ENCODE data around the gene SYP.
"Not testable (repeated sequence)": the region's sequence is repeated elsewhere in the genome, so short reads cannot be mapped to it uniquely, and the experiment has no call there.

The SYP gene

GRCh38 chrX:49188468-49189076 is 11.4 kb downstream of the SYP start:
- no peak for DNase-seq

- no peak for DNase-seq
Measured at GRCh38 chrX:49187526-49187925, 12.5 kb downstream of the SYP start.

DNA sequence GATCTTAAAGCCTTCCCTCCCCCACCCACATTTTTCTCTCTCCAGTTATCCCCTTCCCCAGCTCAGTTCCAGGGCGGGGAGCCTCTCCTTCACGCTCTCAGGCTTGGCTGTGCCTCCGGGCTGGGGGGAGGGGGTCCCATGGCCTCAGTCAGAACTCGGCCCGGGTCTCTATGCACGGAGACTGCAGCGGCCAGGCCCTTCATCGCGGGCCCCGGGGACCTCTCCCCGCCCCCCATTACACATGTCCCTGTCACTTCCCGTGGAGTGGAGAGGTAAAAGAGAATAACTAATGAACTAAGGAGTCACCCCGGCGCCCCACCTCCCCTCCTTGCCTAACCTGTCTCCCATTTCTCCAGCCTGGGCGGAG is 13.0 kb downstream of the SYP start:
- DNase-seq: no peak

DNA sequence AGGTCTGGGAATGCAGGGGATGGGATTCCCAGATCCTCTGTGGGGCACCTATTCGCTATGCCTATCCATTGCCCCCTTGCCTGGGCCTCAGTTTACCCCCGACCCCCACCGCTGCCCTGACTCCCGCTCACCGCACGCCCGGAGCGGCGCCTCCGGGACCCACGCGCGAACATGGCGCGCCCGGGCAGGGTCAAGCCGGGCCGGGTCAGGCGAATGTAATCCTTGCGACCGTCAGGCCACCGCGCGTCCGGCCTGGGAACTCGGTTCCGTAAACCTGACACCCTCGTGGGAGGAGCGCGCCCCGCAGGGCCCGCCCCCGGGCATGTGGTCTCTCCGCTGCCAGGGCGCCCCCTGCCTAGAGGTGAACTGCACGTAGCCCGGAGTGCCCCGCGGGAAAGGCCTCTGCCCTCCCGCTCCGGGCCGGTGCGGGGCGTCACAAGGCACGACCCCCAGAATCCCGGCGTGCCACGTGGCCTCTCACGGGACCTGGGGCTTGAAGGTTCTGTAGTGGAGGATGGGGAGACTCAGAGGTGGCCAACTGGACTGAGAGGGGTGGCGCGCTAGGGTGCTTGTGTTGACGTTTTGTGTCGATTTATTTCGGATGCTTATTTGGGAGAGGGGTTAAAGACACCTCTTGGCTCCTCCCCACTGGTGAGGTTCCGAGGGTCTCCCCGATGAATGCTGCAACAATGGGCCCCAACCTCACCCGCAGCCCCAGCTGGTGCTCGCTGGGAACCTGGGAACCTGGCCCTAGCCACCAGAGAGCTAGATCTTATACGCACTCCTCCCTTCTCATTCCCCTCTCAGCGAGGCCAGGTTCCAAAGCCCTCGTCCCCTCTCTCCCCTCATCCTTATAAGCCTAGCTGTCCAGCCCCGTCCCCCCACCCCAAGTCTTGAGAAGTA is 13.6 kb downstream of the SYP start, which contains the start of gene PRICKLE3:
Gene PRICKLE3 (minus strand): TSS at position 249 of the 903 bp plus-strand sequence. CDS start 76 bp downstream, at position 173.
- no peak for DNase-seq

DNA sequence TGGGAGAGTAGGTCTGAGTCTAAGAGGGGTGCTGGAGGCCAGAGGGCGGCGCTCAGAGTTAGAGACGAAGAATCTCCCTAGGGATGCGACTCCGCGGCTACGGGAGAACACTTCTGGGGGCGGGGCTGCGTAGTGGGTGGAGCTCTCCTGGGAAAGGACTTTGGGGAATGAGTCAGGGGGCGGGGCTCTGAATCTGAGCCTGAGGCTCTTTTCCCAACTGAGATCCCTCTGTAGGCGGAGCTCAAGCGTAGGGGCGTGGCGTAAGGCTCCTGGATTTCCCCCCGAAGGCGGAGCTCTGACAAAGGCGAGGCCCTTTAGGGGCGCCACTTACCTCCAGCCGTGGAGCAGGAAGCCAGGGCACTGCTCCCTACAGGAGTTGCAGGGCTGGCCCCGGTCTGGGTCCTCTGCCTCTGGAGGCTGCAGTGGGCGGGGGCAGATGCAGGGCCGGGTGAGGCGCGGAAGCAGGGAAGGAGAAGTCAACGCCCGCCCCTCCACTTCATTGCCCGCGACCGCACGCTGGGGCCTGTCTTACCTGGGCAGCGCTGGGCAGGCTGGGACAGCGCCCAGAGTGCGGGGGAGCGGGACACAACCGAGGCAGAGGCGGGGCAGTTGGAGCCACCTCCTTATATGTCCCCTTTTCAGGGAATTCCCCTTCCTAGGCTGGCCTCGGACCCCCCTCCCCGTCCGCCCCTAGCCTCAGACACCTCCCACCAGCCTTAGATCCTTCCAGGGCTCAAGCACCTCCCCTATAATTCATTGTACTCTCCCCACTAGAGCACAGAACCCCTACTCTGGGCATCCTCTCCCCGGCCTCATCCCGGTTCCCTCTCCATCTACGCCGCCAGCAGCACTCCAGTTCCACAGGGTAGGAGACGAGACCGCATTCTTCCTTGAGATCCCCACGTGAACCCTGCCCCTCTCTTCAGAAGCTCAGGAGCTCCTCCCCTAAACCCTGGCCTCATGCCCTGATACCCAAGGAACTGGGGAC is 15.4 kb downstream of the SYP start:
- peak; percentile 74 for DNase-seq

DNA sequence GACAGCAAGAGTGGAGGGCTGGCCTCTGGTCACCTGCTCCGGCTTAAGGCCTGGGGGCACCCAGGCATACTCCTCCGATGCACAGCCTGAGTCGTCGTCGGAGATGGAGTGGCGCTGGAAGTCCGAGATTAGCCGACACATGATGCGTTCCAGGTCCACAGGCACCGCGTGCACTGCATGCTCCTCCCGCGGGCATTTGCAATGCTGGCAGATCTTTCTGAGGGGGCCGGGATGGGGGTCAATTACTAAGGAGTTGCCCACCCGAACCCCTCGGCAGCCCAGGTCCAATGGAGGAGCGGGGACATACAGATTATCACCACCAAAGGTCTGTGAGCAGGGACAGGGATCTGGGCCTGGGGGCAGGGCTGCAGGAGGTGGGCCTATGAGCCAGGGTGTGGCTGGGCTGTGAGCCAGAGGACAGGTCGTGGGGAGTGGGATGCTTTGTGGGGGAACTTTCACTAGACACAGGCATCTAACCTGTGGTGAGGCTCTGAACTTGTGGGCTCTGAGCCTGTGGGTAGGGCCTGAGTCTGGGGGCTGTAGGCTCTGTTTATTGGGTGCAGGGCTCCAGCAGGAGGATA is 16.2 kb downstream of the SYP start:
- no peak for DNase-seq

- no peak for DNase-seq
Measured at GRCh38 chrX:49179358-49179757, 20.6 kb downstream of the SYP start.

DNA sequence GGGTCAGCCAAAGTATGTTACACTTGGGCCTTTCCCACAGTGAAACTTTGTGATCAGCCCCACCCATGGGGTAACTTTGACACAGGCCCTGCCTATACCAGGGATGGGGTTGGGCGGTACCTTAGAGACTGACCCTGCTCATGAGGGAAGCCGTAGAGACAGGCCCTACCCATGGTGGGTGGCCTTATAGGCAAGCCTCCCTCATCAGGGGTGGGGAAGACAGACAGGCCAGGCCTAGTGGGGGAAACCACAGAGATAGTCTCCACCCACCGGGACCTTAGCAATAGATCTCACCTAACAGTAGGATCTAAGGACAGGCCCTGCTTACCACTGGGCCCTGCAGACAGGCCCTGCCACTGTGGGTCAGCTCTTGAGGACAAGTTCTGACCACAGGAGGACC is 21.5 kb downstream of the SYP start:
- DNase-seq: no peak

DNA sequence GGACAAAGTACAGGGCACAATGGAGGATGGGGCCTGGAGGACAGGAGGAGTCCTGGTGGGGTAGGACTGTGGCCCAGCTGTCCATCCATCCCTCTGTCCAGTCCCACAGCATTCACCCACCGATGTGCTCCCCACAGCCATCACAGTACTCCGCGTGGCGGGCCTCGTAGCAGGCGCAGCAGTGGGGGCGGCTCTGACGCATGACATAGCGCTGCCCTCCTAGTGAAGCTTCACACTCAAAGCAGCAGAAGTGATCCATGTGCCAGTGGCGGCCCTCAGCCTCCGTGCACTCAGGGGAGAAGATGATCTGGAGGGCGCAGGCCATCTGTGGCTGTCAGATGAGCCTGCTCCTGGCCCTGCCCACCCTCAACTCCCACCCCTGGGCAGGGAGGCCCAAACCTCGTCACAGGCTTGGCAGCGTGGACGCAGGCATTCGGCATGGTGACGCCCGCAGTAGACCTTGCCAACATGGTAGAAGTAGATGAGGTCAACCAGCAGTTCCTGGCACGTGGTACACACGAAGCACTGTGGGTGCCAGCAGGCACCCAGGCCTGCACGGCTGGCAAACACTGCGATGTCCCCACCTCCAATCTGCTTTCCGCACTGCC is 22.0 kb downstream of the SYP start:
- DNase-seq: no peak

- DNase-seq: no peak
Measured at GRCh38 chrX:49177338-49177833, 22.6 kb downstream of the SYP start.

DNA sequence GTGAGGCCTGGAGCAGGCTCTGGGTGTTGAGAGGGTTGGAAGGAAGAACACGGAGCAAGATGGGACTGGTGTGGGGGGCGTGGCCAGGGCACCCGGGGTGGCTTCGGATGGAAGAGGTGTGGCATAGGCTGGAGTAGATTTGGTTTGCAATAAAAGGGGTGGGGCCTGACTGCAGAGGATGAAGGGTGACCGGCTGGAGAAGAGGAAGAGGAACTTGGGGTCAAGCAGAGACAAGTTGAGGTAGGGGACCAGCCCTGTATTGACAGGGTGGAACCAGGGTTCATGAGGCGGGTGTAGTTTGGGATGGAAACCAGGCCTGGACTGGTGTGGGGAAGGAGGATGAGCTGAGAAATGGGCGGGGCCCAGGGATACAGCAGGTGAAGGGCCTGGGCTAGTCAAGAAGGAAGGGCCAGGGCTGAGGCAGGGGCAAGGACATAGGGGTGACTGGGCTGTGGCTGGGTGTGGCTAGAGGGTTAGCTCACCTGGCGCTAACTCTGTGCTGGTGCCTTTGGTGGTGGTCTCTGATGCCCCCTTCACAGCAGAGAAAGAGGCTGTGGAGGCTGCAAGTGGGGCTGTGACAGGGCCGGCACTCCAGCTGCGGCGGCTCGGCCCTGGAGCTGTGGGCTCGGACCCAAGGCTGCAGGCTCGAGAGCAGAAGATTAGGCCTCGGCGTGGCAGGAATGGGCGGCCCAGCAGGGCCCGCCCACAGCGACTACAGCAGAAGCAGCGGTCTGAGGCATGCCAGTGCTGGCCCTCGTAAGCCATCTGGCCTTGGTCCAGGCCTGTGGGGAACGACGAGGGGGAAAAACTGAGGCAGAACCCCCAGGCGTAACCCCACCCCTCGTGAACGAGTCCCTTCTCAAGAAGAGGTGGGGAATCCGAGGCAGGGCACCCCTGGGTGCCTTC is 23.3 kb downstream of the SYP start:
- DNase-seq: no peak

- DNase-seq: no peak
Measured at GRCh38 chrX:49175435-49176274, 24.3 kb downstream of the SYP start.

DNA sequence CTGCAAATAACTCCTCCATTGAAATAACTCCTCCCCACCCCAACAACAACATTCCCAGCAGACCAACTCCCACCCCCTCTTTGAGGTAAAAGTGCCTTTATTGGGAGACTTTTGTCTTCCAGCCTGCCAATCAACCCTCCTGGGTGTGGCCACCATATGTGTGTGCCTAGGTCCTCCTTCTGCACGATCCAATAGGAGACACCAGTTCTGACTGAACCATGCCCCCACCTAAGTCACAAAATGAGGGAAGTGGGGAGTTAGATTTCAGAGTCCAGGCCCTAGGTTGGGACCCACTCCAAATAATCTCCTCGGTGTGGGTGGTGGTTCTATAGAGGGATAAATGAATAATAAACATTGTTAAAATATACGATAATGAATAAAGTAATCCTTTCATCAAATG is 25.3 kb downstream of the SYP start:
- DNase-seq: no peak

- not testable (repeated sequence) for DNase-seq
Measured at GRCh38 chrX:49173544-49173943, 26.4 kb downstream of the SYP start.

GRCh38 chrX:49172280-49172780 is 27.7 kb downstream of the SYP start:
- DNase-seq: peak; percentile 12

DNA sequence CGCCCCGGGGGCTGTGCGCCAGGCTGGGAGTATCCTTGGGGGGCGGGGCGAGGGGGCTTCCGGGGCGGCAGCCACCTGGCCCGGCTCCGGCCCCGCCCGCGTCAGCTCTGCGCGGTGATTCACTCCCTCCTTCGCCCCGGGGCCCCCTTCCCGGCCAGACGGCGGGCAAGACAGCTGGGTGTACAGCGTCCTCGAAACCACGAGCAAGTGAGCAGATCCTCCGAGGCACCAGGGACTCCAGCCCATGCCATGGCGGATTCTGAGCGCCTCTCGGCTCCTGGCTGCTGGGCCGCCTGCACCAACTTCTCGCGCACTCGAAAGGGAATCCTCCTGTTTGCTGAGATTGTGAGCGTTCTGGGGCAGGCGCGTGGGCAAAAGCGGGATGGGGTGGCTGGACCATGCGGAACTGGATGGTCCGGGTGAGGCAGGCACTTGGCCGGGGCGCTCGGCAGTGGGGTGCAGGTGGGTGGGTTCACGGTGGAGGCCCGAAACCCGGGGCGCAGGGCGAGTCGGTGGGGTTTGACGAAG is 28.2 kb downstream of the SYP start, which contains the start of gene PLP2:
Gene PLP2 (plus strand): TSS at position 147 of the 528 bp plus-strand sequence. CDS start 103 bp downstream, at position 250.
- peak; percentile 21 for DNase-seq

GRCh38 chrX:49167740-49168108 is 32.3 kb downstream of the SYP start:
- no peak for DNase-seq

DNA sequence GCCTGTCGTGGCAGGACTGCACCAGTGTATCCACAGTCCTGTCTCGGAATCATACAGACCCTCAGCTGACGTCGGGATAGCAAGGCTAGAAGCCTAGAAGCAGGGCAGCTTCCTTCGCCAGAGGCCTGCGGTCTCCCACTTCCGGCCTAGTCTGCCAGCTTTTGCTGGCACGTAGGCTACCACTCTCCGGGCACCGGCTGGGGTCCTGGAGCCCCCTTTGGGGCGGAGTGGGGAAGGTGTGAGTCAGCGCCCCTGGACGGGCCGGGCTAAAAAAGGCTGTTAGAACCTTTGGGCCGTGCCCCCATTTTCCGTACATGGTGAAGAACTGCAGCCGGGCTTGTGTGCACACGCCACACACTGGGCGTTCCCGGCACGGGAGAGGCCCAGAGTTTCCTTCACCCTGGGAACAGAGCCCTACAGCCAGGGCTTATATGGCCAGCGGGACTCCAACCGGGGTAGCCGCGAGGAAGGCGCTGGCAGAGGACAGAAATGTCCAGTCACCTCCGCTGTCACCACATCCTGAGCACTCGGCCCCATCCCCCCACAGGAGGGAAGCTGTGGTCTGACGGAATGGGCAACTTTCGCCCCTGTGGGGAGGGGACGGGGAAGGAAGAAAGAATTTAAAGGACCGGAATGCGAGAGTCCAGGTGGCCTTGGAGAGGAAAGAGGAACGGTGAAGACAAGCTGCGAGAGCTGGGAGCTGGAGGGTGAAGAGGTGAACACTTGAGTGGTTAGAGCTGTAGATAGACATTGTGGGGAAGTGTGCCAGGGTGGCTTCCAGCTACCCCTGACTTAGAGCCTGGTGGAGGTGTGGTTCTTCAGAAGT is 32.9 kb downstream of the SYP start:
- DNase-seq: no peak
